ENCODE results near the gene TSPAN11.

DNA sequence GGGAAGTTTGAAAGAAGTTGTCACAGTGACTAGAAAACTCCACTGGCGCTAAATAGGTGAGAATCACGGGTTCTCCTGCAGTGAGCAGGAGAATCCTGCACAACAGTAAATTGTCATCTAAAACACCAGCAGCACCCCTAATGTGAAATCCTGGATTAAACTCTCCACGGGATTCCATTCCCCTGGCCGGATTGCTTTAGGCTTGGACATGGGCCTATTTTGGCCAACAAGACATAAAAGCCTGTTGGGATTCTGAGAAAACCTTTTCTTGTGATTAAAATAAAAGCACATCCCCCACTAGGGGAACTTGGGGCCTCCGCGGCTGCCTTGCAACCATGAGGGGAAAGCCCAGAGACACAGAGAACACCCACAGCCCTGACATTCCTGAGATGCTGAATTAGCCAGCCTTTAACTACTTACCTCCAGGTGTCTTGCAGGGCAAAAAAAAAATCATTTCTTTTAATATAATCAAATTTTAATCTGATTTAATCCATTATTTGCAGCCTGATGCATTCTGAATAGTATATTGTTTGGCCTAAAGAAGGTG is 21.0 kb upstream of the TSPAN11 start:
- TF ChIP-seq POLR2A (IDR thresholded peaks at IDR 0.05; ENCODE audit: low read length) (no peak), GATA1 (IDR thresholded peaks at IDR 0.05; ENCODE audit: low read depth, low read length) (no peak)
